ENCODE measurements around the gene DLX1.

The DLX1 gene

DNA sequence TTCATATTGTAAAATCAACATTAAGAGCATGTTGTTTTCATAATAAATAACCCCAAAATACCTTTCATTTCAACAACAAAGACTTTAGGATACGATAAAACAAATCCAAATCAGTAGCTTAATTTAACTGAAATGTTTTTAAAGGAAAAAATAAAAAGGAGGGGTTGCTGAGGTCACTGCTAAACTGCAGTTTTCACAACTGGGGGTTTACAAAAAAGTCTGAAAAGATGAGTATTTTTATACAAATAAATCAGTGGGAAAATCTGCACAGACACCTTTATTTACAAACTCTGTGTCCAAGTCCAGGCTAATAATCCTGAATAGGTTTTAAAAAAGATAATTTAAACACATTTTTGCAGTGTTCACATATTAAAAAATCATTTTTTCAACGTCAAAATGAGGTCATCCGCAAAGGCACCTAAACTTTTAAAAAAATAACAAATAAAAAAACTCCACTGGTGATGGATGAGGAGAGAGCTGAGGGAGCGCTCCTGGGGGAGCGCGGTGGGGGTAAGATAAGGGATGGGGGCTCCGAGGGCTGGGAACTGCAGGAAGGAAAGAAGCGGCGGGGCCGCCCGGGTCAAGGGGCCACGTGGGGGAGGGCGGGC lies 14.3 kb downstream of the DLX1 start:
- H3K4me3 ChIP-seq (ENCODE audit: low read depth, low read length) = peak overlapping the region; percentile 67

More for the DNA sequence above, 14.3 kb downstream of the DLX1 start:
- CTCF ChIA-PET = interaction anchor here (0.6 to 1.4 kb wide), 4 partner anchors 167 to 396 kb away, joined by 3 to 4 read pairs (median 3); no protein-coding TSS in a partner anchor
- TF ChIP-seq ZIC2 (tag by site-specific recombination; IDR thresholded peaks at IDR 0.05) (peak; percentile 73), MYNN (tag by site-specific recombination; IDR thresholded peaks at IDR 0.05; ENCODE audit: borderline replicate concordance) (no peak), ZSCAN23 (tag by site-specific recombination; IDR thresholded peaks at IDR 0.05) (no peak), PRDM6 (tag by site-specific recombination; IDR thresholded peaks at IDR 0.05) (peak; percentile 91), ZNF362 (tag by site-specific recombination; IDR thresholded peaks at IDR 0.05) (peak; percentile 70), ZNF26 (tag by site-specific recombination; IDR thresholded peaks at IDR 0.05) (no peak), GLIS1 (tag by site-specific recombination; IDR thresholded peaks at IDR 0.05) (peak; percentile 89)
- TF ChIP-seq, protein P1, sequence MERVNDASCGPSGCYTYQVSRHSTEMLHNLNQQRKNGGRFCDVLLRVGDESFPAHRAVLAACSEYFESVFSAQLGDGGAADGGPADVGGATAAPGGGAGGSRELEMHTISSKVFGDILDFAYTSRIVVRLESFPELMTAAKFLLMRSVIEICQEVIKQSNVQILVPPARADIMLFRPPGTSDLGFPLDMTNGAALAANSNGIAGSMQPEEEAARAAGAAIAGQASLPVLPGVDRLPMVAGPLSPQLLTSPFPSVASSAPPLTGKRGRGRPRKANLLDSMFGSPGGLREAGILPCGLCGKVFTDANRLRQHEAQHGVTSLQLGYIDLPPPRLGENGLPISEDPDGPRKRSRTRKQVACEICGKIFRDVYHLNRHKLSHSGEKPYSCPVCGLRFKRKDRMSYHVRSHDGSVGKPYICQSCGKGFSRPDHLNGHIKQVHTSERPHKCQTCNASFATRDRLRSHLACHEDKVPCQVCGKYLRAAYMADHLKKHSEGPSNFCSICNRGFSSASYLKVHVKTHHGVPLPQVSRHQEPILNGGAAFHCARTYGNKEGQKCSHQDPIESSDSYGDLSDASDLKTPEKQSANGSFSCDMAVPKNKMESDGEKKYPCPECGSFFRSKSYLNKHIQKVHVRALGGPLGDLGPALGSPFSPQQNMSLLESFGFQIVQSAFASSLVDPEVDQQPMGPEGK (tag by site-specific recombination; IDR thresholded peaks at IDR 0.05) = peak; percentile 62
- TF ChIP-seq, protein P2, sequence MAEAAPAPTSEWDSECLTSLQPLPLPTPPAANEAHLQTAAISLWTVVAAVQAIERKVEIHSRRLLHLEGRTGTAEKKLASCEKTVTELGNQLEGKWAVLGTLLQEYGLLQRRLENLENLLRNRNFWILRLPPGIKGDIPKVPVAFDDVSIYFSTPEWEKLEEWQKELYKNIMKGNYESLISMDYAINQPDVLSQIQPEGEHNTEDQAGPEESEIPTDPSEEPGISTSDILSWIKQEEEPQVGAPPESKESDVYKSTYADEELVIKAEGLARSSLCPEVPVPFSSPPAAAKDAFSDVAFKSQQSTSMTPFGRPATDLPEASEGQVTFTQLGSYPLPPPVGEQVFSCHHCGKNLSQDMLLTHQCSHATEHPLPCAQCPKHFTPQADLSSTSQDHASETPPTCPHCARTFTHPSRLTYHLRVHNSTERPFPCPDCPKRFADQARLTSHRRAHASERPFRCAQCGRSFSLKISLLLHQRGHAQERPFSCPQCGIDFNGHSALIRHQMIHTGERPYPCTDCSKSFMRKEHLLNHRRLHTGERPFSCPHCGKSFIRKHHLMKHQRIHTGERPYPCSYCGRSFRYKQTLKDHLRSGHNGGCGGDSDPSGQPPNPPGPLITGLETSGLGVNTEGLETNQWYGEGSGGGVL (tag by site-specific recombination; IDR thresholded peaks at IDR 0.05) = peak; percentile 84
- TF ChIP-seq, protein P3, sequence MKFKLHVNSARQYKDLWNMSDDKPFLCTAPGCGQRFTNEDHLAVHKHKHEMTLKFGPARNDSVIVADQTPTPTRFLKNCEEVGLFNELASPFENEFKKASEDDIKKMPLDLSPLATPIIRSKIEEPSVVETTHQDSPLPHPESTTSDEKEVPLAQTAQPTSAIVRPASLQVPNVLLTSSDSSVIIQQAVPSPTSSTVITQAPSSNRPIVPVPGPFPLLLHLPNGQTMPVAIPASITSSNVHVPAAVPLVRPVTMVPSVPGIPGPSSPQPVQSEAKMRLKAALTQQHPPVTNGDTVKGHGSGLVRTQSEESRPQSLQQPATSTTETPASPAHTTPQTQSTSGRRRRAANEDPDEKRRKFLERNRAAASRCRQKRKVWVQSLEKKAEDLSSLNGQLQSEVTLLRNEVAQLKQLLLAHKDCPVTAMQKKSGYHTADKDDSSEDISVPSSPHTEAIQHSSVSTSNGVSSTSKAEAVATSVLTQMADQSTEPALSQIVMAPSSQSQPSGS (tag by site-specific recombination; IDR thresholded peaks at IDR 0.05; ENCODE audit: low read depth) = 0 out of 2 replicates have a peak, but pooled peaks have one; percentile 32
- Histone ChIP-seq H3K36me3 (ENCODE audit: control insufficient read depth in 2 of 2, insufficient read depth in 1 of 2, low read length in 2 of 2) (peaks cover 0 to 22% of the 10 kb centered on the region in 2 experiments; a peak in 1 of 3 replicates), H3K4me1 (ENCODE audit: control insufficient read depth, insufficient read depth, low read length) (peaks cover 19% of the 10 kb centered on the region), H3K27ac (ENCODE audit: extremely low read depth, low read depth, low read length) (peak overlapping the region; percentile 99), H3K9me3 (ENCODE audit: control insufficient read depth, insufficient read depth, low read depth, low read length) (no peaks in the 10 kb centered on the region)
- POLR2A ChIA-PET = interaction anchor here (0.9 to 8.7 kb wide), 7 partner anchors 15 to 205 kb away, joined by 3 to 147 read pairs (median 3); partner anchors contain the start of genes DLX1, HAT1 and SLC25A12
